ENCODE data around the gene AFF2.

DNA sequence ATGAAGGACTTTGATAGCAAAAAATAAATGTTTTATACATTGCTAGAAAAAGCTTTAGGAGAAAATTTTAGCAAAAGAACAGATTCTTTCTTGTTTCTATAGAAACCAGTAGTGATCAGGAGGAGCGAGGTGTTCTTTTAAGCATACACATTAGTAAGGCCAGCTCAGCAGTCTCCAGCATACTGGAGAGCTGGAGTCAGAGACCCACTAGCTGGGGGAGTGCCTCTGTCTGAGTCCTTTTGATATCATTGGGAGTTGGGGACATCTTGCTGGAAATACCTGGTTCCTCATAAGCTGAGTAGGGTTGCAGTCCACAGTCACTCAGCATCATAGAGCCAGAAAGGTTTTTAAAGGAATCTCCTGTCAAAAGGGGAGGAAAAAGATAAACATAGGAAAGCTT lies 67.4 kb downstream of the AFF2 start:
- TF ChIP-seq, protein P1, sequence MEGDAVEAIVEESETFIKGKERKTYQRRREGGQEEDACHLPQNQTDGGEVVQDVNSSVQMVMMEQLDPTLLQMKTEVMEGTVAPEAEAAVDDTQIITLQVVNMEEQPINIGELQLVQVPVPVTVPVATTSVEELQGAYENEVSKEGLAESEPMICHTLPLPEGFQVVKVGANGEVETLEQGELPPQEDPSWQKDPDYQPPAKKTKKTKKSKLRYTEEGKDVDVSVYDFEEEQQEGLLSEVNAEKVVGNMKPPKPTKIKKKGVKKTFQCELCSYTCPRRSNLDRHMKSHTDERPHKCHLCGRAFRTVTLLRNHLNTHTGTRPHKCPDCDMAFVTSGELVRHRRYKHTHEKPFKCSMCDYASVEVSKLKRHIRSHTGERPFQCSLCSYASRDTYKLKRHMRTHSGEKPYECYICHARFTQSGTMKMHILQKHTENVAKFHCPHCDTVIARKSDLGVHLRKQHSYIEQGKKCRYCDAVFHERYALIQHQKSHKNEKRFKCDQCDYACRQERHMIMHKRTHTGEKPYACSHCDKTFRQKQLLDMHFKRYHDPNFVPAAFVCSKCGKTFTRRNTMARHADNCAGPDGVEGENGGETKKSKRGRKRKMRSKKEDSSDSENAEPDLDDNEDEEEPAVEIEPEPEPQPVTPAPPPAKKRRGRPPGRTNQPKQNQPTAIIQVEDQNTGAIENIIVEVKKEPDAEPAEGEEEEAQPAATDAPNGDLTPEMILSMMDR (IDR thresholded peaks at IDR 0.05; ENCODE audit: low read length), result no peak
- no peak for TF ChIP-seq EZH2 (optimal IDR thresholded peaks at IDR 0.05; ENCODE audit: low read depth, low read length)
